ENCODE results near the gene NARF. TPM values are rescaled to one million over a fixed set of nuclear protein-coding genes. Genes with fewer than 3 reads are reported as not detected.
"Not testable (repeated sequence)": the region's sequence is repeated elsewhere in the genome, so short reads cannot be mapped to it uniquely, and the experiment has no call there.

The NARF gene
- total RNA-seq, 1 experiment from 2014 or later, result 52.4 TPM

DNA sequence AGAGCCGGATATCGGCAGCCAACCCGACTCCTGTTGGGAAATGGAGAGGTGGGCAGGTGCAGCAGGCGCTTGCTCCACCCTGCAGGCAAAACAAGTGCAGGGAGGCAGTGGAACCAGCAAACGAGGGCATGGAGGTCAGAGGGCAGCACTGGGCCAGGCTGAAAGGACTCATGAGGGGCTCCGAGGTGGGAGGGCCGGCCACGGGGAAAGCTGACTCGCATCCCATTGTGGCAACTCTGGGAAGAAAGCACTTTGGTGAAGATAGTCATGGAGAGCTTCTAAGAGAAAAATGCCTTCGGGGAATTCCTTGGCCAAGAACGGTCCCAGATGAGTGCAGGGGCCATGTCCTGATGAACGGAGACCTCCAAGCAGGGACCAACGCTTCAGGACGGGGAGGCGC, 12.4 kb upstream of the NARF start:
- no peak for DNase-seq (ENCODE audit: low read depth)

DNA sequence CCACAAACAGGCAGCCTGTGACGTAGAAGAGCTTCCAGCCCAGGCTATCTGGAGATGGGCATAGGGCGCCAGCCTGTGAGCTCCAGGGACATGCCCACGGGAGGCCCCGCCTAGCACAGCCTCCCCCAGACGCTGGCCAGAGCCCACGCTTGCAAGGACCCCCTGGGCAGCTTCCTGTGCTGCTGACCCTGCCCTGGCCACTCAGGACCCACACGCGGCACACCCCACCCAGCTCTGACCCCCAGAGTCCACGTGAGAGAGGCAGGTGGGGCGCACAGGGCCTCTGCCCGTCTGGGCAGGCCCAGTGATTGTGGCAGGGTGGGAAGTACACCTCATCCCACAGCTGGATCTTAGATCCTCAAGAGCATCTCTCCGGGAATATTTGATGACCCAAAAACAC, 11.9 kb upstream of the NARF start:
- no peak for DNase-seq (ENCODE audit: low read depth)

DNA sequence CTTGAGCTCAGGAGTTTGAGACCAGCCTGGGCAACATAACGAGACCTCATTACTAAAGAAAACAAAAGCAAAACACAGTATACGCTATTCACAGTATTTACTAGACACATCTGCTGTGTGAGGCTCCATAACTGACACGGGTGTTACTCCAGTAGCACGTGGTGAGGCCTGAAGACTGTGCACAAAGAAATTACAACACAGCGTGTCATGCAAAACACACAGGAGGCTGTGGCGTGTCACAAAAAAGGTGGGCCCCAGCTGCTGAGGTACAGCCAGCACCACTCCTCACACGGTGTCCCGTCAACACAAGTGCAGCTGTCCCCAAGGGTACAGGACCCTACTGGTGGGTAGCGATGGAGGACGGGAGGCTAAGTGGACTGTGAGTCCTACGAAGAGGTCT, 10.7 kb upstream of the NARF start:
- DNase-seq (ENCODE audit: low read depth), result no peak

DNA sequence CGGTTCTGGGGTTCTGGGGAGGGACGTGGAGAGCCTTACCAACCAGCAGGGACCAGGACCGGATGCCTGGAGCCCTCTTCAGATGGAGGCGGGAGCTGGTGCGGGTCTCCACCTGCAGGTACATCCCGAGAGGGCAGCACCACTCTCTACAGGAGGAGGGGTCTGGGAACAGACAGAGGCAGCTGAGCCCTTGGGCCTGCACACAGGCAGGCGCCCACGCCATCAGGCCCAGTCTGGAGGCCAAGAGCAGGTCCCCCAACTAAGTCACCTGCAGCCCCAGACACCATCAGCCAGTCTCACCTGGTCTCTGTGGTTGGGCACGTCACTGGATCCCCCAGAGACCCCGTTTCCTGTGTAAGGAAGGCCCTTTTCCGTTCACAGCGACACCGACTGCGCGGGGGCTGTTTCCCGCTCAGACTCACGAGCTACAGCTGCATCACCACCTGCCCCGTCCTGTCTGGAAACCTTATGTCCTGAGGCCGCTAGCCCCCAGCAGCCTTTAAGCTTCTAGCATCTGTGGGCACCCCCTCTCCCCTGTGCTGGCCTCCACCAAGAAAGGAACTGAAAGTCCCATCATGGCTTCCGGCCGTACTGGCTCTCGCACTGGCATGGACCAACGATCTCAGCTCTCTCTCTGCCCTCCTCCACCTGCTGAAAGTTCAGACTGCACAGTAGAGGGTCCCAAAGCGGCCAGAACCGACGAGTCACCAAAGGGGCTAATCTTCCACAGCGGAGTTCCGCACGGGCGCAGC, 9.2 kb upstream of the NARF start:
- DNase-seq (ENCODE audit: low read depth), result no peak

DNA sequence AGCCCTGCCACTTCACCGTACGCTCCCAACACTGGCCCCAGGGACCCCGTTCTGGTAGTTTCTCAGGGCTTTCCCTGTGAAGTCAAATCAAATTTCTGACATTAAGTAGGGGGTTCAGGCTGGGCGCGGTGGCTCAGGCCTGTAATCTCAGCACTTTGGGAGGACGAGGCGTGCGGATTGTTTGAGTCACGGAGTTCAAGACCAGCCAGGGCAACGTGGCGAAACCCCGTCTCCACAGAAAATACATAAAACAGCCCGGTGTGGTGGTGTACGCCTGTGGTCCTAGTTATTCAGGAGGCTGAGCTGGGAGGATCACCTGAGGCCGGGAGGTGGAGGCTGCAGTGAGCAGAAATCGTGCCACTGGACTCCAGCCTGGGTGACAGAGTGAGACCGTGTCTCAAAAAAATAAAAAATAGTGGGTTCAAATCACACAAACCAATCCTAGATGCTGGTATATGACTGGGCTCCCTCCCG, 8.6 kb upstream of the NARF start:
- DNase-seq (ENCODE audit: low read depth), result no peak

DNA sequence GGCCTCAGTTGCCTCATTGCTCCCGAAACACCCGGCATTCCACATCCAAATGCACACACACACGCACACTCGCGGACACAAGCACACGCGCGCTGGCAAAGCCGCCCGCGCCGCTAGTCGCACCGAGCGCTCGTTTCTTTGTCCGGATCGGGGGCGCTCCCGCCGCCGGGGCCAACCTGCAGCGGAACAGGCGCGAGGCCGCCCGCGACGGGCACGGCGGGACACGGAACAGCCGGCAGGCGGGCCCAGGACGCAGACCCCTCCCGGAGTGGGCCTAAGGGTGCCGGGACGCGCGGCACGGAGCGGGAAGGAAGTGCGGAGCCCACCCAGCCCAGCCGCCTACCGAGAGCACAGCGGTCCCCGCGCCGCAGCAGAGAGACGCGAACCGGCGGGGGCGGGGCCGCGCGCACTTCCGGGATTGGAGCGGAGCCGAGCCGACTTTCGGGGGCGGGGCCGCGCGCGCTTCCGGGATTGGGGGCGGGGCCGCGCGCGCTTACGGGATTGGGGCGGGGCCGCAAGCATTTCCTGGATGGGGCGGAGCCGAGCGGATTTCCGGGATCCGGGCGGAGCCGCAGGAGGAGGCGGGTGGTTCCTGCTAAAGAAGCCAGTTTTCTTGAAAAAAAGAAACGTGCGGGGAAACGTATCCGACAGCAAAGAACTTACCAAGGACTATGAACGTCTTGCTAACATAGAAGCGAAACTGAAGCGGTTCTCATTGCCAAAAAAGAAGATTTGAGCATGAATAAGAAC, 8.0 kb upstream of the NARF start, which contains the start of gene CYBC1:
Gene CYBC1 (minus strand): TSS at position 396 of the 750 bp plus-strand sequence. CDS start 1,498 bp downstream, outside the sequence.
- peak; percentile 88 for DNase-seq (ENCODE audit: low read depth)

DNA sequence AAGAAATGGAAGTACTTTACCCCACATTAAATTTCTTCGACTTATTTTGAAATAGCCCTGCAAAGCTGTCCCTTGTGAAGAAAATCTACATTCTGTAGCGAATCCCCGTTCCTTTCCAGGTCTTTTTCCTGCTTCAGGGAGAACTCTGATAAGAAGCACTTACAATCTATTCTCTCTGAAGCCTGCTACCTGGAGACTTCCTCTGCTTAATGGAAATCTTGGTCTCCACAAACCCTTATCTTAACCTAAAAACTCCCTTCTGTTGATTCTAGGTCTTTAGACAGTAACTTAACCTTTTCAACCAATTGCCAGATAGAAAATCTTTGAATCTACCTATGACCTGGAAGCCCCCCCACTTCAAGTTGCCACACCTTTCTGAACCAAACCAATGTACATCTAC, 6.4 kb upstream of the NARF start:
- no peak for DNase-seq (ENCODE audit: low read depth)

DNA sequence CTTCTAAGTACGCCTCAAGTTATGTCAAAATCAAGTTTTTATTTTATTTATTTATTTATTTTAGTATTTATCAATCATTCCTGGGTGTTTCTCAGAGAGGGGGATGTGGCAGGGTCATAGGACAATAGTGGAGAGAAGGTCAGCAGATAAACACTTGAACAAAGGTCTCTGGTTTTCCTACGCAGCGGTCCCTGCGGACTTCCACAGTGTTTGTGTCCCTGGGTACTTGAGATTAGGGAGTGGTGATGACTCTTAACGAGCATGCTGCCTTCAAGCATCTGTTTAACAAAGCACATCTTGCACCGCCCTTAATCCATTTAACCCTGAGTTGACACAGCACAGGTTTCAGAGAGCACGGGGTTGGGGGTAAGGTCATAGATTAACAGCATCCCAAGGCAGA, 5.4 kb upstream of the NARF start:
- not testable (repeated sequence) for DNase-seq (ENCODE audit: low read depth)

DNA sequence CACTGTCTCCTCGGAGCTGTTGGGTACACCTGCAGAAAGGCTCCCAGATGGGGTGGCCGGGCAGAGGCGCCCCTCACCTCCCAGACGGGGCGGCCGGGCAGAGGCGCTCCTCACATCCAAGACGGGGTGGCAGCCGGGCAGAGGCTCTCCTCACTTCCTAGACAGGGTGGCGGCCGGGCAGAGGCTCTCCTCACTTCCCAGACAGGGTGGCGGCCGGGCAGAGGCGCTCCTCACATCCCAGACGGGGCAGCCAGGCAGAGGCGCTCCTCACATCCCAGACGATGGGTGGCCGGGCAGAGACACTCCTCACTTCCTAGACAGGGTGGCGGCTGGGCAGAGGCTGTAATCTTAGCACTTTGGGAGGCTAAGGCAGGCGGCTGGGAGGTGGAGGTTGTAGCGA, 4.8 kb upstream of the NARF start:
- DNase-seq (ENCODE audit: low read depth), result not testable (repeated sequence)

DNA sequence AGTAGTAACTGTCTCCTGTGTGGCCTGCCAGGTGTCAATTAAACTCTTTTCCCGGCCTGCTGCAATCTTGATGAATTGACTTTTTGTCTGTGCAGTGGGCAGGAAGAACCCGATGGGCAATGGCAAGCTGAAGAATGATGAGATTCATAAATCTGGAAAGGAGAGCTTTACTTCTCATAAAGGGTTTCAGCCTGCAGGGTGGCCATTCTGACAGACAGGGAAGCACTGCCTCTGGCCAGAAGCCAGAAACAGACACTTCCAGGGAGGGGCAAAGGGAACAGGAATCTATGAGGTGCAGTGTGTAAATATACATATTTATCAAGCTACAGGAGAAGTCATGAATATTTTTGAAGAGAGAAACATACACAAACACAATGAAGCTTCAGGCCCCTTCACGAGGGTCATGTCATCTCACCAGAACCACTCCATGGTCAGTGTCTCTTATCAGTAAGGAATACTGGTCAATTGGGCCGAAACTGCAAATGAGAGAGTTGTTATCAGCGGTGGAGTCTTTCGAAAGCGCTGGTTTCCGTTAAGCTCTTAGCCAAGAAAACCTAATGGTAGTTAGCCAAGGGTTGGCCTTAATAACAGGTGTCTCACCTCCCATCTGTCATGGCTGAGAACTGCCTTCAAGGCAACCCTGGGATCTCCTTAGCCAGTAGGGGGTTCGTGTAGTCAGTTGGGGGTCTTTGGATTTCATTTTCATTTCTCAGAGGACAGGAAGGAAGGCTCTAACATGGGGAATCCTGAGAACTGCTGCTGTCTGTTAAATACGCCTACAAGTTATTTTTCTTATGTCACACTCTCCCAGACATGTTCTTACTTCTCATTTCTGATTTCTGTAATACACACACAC, 1.2 kb upstream of the NARF start:
- peak; percentile 26 for DNase-seq (ENCODE audit: low read depth)

DNA sequence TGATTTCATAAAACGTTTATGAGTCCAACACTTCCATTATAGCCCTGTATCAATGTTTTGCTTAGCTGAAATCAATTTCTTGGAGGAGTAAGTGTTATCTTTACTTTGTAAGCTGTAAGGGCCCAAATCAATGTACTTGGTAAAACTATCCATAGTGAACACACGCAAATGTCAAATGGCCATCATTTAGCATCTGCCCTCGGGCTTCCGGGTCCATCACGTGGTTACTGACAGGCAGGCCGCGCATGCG, 687 bp upstream of the NARF start:
- DNase-seq (ENCODE audit: low read depth), result no peak

DNA sequence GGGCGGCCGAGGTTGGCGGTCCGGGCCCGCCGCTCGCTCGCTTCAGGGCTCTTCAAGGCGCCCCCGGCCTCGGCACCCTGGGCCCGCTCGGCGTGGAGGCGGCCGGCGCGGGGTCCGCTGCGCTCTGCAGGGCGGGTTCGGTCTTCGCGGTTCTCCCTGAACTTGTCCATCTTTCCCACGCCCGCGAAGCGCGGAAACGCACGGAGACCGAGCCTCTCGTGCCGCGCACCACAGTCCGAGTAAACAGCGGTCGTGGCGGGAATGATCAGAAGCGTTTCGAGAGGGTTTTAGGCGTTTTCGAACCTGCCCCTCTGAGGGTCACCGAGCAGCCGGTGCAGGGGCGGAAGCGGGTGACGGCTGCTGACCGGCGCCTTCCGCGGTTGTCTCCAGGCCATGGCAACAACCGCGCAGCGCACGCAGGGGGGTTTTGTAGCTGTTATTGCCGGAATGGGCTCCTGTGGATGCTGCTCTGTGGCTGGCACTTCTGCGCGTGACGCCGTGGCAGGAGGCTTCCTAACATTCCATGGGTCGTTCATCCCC, 414 bp downstream of the NARF start:
- DNase-seq (ENCODE audit: low read depth), result peak; percentile 41

DNA sequence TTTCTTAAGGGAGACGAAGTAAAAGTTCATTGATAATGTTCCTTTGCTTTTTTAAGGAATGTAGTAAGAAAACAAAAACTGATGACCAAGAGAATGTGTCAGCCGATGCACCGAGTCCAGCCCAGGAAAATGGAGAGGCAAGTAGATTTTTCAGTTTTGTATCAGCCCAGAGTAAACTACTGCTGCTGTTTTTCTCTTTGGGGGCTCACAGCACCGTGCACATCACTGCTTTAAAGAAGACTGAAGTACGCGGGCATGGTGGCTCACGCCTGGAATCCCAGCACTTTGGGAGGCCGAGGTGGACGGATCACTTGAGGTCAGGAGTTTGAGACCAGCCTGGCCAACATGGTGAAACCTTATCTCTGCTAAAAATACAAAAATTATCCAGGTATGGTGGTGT, 1.4 kb downstream of the NARF start:
- DNase-seq (ENCODE audit: low read depth), result not testable (repeated sequence)

DNA sequence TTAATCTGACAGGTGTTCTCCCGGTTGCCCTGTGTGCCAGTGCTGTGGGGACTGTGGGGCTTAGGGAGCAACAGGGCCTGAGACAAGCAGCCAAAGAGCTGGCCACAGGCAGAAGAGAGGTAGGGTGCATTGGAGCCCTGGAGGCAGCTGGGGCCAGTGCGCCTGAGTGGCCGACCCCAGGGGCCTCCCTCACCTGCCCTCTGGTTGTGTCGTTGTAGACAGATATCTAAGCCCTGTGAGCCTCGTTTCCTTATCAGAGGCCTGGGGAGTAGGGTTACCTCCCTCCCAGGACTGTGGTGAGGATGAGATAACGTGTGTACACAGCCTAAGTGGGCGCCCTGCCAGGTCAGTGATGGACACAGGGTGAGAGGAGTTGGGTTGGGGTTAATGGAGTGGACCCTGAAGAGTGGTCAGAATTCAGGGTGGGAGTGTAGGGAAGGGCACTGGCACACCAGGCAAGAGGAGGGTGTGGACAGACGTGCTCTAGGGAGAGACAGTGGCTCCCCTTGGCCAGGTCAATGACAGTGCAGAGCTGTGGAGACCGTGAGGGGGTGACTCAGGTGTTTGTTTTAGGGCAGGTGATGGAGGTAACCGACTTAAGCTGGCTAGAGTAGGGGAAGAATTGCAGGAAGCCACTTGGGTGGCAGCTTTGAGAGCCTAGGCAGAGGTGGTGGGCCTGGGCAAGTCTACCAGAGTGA, 3.4 kb downstream of the NARF start:
- no peak for DNase-seq (ENCODE audit: low read depth)

DNA sequence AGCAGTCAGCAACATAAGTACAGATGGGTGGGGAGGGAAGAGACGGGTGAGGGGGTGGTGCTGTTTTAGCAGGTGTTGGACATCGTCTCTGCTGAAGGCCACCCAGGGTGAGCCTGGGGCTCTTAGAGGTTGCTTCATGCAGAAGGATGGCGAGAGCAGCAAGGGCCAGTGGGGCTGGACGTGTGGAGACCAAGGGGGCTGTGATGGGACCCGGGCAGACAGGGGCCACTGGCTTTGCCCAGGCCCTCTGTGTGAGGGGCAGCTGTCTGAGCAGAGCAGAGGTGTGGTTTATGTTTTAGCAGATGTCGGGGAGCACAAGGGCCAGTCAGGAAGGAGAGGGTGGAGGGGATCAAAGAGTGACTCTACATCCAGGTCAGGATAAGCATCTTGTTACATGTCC, 4.8 kb downstream of the NARF start:
- no peak for DNase-seq (ENCODE audit: low read depth)

DNA sequence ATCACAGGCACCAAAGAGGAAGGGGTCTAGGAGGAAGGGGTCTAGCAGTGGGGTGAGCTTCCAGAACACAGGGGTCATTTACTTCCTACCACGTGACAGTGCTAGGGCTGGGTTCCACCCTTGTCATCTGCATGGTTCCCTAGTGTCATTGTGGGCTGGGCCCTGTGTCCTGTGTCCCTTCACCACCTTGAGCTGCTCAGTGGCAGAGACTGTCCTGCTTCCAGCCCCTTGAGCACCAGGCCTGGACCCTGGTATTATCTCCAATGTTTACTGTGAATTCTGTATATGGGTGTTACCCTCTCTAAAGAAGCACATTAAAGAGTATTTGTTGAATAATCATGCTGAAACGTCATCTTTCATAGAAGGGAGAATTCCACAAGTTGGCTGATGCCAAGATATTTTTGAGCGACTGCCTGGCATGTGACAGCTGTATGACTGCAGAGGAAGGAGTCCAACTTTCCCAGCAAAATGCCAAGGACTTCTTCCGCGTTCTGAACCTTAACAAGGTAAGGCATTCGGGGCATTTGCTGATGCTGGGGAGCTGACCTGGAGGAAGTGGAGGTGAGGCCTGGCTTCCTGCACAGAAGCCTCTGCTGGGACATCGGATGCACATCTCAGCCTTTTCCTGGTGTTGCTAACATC, 5.5 kb downstream of the NARF start:
- no peak for DNase-seq (ENCODE audit: low read depth)

DNA sequence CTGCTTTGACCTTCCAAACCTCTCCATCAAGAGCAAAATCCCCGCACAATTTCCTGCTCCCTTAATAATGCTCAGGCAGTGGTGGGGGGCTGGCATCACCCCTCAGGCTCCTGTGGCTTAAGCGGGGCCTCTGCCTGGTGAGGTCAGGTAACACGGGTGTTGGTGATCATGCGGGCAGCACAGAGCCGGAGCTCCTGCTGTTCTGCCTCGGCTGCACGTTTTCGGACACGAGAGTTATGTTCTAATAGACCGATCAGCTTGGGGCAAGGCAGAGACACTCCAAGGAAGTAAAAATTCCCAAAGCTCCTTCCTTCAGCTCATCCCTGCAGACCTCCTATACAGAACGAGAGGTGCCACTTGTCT, 6.0 kb downstream of the NARF start:
- DNase-seq (ENCODE audit: low read depth), result no peak

DNA sequence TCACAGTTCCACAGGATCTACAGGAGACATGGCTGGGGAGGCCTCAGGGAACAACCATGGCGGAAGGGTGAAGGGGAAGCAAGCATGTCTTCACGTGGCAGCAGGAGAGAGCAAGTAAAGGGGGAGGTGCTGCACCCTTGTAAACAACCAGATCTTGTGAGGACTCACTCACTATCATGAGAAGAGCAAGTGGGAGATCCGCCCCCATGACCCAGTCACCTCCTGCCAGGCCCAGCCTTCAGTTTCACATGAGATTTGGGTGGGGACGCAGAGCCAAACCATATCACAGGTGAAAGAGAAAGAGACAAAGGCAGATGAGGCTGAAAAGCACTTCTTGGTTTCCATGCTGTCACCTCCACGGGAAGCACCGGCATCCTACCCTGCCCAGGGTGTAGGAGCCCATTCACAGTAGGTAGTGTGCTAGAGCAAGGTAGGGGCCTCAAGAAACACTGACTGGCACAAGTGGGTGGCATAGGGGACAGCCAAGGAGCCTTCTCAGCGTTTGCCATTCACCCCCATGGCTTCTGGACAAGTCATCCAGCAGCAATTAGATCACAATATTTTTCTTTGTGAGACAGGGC, 6.6 kb downstream of the NARF start:
- DNase-seq (ENCODE audit: low read depth), result no peak

DNA sequence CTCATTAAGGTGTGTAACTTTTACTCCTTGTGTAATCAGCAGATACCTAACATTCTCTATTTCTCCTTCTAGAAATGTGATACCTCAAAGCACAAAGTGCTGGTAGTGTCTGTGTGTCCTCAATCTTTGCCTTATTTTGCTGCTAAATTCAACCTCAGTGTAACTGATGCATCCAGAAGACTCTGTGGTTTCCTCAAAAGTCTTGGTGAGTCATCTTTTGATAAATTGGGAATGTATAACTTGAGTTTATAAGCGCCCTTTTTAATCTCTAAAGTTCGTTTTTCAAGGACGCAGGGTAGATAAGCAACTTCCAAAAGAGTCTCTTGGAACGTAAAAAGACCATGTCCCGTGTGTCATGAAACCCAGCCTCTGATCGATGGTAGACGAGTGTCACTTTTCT, 10.2 kb downstream of the NARF start:
- no peak for DNase-seq (ENCODE audit: low read depth)

DNA sequence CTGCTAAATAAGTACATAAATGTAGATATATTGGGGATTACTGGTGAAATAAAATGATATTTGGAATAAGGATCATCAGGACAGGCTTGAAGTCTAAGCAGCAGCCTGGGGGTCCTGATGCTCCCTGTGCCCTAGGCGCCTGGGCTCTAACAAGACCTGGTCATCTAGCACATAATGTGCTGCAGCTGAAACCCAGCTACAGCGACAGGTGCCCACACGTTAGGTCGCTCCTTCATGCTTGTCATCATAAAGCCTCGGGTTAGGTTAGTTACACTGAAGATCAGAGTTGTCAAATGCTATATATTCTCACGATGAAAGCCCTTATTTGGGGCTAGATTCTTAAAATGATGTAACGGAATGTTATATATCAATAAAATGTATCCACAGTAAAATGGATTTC, 11.5 kb downstream of the NARF start:
- DNase-seq (ENCODE audit: low read depth), result no peak

Measured in RPMI7951 (cell line).